Bronchial epithelial cell (primary cell): ENCODE measurements around the gene FAM171A1. TPM values are rescaled to one million over a fixed set of nuclear protein-coding genes. Genes with fewer than 3 reads are reported as not detected.
A peak's percentile ranks its signal among the peaks of the same experiment; 100 is the strongest.

ENCODE experiments used
- DNase-seq: peaks from one replicate; pipeline ENCODE4 v3.0.0-alpha.2; 2010; ENCODE audit warnings: low read depth
- FAIRE-seq: peaks from 2 replicates; lab custom pipeline; 2011; peaks lifted over from hg19 to GRCh38; lab: Jason Lieb, UNC
- H3K27me3 ChIP-seq: 2 replicates; pipeline ENCODE4 v1.5.1; 2011; ENCODE audit warnings: low read length; ENCODE audit not compliant: control insufficient read depth, insufficient read depth
- H3K36me3 ChIP-seq: 2 replicates; pipeline ENCODE4 v1.5.1; 2011; ENCODE audit warnings: low read length; ENCODE audit not compliant: control insufficient read depth, insufficient read depth
- H3K4me3 ChIP-seq: 2 replicates; pipeline ENCODE4 v1.5.1; 2011; ENCODE audit warnings: mild to moderate bottlenecking, low read depth, low read length, control low read depth
- total RNA-seq: library from RNA; depleted of rRNA; stranded (reverse); fragments of >200 nt; gene quantifications from 2 replicates; pipeline ENCODE4 v1.2.1, GENCODE V29; 2014
- TF ChIP-seq, protein P1 (sequence below): IDR thresholded peaks from 2 replicates; pipeline ENCODE4 v1.5.1; 2011; ENCODE audit warnings: mild to moderate bottlenecking, moderate library complexity, low read length, control low read depth, inconsistent platforms; ENCODE audit not compliant: insufficient read depth, severe bottlenecking

The FAM171A1 gene
- total RNA-seq, 1 donor from 2014 or later = 2.6 TPM

GRCh38 chr10:15176269-15176668 is 194.8 kb downstream of the FAM171A1 start:
- FAIRE-seq (no peak), DNase-seq (no peak)
- Histone ChIP-seq H3K36me3 (no peaks in the 10 kb centered on the region), H3K27me3 (no peaks in the 10 kb centered on the region), H3K4me3 (no peak overlapping the region)
- TF ChIP-seq, protein P1, sequence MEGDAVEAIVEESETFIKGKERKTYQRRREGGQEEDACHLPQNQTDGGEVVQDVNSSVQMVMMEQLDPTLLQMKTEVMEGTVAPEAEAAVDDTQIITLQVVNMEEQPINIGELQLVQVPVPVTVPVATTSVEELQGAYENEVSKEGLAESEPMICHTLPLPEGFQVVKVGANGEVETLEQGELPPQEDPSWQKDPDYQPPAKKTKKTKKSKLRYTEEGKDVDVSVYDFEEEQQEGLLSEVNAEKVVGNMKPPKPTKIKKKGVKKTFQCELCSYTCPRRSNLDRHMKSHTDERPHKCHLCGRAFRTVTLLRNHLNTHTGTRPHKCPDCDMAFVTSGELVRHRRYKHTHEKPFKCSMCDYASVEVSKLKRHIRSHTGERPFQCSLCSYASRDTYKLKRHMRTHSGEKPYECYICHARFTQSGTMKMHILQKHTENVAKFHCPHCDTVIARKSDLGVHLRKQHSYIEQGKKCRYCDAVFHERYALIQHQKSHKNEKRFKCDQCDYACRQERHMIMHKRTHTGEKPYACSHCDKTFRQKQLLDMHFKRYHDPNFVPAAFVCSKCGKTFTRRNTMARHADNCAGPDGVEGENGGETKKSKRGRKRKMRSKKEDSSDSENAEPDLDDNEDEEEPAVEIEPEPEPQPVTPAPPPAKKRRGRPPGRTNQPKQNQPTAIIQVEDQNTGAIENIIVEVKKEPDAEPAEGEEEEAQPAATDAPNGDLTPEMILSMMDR = no peak

DNA sequence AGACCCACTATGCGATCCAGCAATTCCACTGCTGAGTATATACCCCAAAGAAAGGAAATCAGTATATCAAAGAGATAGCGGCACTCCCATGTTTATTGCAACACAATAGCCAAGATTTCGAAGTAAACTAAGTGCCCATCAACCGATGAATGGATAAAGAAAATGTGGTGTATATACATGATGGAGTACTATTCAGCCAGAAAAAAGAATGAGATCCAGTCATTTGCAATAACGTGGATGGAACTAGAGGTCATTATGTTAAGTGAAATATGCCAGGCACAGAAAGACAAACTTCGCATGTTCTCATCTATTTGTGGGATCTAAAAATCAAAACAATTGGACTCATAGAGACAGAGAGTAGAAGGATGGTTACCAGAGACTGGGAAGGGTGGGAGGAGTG is 195.5 kb downstream of the FAM171A1 start:
- Histone ChIP-seq H3K36me3 (no peaks in the 10 kb centered on the region), H3K27me3 (no peaks in the 10 kb centered on the region), H3K4me3 (no peak overlapping the region)
- TF ChIP-seq, protein P1 = no peak
- FAIRE-seq (no peak), DNase-seq (no peak)

DNA sequence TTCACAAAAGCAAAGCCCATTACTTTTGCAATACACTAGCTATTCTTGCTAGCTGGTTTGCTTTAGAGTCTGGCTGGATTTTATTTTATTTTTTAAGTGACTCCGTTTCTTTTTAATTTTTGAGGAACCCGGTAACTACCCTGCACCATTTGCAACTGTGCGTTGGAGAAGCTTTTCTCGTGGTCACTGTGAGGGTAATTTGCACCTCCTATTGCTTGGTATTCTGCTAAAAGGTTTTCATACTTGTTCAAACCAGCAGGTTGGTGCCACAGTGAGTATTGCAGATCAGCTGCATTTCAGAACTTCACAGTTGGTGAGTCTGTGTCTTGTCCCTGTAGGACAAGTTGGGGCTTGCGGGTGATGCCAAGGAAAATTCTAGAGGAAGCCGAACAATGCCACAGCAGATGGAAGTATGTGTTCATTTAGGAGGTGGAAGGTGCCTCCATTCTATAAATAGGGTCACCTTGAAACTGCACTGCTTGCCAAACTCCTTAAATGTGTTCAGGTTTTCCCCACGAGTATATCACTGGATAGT is 198.7 kb downstream of the FAM171A1 start:
- Histone ChIP-seq H3K36me3 (no peaks in the 10 kb centered on the region), H3K27me3 (no peaks in the 10 kb centered on the region), H3K4me3 (no peak overlapping the region)
- FAIRE-seq (no peak), DNase-seq (peak; percentile 81)
- TF ChIP-seq, protein P1 = no peak

DNA sequence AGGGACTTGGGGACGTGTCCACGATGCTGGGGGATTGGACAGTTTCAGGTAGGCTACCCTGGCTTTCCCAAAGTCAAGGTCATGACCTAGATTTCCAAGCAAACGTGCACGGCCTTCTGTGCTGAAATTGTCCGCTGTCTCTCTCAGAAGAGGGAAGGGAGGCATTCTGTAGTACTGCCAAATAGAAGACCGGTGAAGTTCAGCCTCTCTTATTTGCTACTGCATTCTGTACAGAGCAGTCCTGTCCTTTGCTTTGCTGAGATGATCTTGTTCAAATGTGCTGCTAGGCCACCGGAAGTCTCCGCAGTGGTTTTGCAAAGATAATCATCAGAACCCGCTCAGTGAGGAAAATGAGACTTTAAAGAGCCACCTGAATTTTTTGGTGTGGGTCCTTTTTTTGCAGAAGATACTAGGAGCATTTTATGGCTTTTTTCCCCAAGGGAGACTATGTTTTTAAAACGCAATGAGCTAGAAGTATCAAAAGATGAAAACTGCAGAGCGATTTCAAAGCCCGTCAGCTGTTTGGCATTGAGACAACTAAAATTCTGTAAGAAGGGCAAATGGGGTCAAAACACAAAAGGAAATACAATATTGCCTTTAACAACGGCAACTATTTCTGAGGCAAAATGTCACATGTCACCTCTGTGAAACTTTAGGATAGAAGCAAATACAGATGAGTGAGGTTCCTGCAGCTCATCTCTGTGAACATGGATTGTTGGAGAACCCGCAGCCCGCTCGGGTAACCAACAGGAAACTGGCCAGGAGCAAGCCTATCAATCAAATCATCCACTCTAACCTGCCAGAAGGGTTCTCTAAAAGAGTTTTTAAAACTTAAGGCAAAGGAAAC is 201.3 kb downstream of the FAM171A1 start:
- no peak for DNase-seq
- no peaks in the 10 kb centered on the region for H3K27me3 ChIP-seq
- FAIRE-seq = no peak
- H3K36me3 ChIP-seq = no peaks in the 10 kb centered on the region
- TF ChIP-seq, protein P1 = no peak
- H3K4me3 ChIP-seq = no peak overlapping the region

GRCh38 chr10:15168786-15169554 is 202.1 kb downstream of the FAM171A1 start:
- TF ChIP-seq, protein P1 = no peak
- FAIRE-seq = no peak
- Histone ChIP-seq H3K27me3 (no peaks in the 10 kb centered on the region), H3K36me3 (no peaks in the 10 kb centered on the region), H3K4me3 (no peak overlapping the region)
- DNase-seq = peak; percentile 64
